GM18526 (cell line): ENCODE results near the gene GTPBP3.

Source experiments
- POLR2A ChIP-seq: IDR thresholded peaks from 3 replicates; pipeline ENCODE4 v1.6.1; 2011; ENCODE audit not compliant: insufficient read length; ENCODE audit errors: extremely low read depth

The GTPBP3 gene

GRCh38 chr19:17380426-17381138 lies 43.2 kb downstream of the GTPBP3 start:
- no peak for TF ChIP-seq POLR2A

- no peak for TF ChIP-seq POLR2A
Observed at GRCh38 chr19:17385878-17386611, 48.7 kb downstream of the GTPBP3 start.

DNA sequence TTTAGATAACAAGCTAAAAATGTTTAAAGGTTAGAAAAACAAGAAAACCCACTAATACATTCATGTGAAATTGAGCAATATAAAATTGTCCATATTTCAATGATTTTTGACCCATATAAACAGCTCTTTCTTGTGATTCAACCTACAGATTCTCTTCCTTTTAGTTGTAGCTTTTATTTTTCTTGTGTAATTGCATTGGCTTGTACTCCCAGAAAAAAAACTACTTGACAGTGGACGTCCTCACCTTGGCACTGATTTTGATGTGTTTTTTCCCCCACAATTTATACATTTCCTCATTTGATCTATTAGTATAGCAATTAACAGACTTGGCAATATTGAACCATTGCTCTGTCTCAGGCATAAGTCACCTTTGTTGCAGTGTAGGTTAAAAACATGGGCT lies 51.9 kb downstream of the GTPBP3 start:
- no peak for TF ChIP-seq POLR2A

DNA sequence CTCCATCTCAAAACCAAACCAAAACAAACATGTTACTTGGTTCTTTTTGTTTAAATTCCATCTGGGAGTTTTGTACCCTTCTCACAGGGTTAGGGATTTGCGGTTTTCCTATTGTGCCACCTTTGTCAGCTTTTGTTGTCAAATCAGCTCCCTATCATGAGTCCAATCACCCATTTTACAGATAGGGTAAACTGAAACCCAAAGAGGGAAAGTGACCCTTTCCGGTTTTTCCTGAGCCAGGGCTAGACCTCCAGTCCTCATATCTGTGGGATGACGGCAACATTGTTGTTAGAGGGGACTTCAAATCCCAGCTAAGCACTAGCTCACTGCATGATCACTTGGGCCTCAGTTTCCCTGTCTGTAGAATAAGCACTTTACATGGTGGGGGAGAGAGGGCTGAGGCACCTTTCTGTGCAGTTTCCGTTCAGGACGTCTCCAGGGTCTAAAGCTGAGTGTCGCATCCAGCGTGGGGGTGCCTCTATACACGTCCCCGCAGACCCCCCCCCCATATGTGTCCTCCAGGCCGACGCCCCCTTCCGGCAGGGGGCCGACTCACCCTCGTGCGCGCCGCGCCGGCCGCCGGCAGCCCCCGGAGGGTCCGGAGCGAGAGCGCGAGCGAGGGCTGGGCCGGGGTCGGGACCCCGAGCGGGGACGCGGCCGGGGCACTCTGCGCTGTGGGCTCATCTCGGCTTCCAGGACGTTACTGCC lies 52.8 kb downstream of the GTPBP3 start:
- TF ChIP-seq POLR2A, result no peak

DNA sequence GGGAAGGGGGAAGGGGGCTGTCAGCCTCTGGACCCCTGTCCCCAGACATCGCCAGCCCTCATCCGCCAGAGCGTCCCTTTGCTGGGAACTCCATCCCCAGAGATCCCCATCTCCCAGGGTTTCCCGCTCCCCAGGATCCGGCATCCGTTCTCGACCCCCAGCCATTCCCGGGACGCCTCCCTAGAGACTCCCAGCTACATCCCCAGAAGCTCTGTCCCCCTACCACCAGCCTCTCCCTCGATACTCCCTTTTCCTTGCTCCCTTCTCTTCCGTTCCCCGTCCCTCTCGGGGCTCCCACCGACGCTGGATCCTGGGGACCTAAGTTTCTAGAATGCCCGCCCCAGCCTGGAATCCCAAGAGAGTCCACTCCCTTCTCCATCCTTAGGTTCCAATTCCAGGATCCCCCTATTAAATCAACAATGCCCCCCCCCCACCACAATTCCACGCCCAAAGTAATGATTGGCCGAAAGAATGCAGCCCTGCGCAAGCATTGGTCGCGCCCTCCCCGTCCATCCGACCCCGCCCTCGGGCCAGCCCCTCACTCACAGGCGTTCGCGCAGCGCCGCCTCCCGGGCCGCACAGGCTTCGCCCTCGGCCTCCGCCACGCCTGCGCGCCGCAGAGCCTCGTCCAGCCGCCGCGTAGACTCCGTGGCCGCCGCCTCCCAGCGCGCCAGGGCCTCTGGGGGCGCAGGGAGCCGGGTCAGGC lies 53.5 kb downstream of the GTPBP3 start:
- TF ChIP-seq POLR2A, result peak; percentile 35

DNA sequence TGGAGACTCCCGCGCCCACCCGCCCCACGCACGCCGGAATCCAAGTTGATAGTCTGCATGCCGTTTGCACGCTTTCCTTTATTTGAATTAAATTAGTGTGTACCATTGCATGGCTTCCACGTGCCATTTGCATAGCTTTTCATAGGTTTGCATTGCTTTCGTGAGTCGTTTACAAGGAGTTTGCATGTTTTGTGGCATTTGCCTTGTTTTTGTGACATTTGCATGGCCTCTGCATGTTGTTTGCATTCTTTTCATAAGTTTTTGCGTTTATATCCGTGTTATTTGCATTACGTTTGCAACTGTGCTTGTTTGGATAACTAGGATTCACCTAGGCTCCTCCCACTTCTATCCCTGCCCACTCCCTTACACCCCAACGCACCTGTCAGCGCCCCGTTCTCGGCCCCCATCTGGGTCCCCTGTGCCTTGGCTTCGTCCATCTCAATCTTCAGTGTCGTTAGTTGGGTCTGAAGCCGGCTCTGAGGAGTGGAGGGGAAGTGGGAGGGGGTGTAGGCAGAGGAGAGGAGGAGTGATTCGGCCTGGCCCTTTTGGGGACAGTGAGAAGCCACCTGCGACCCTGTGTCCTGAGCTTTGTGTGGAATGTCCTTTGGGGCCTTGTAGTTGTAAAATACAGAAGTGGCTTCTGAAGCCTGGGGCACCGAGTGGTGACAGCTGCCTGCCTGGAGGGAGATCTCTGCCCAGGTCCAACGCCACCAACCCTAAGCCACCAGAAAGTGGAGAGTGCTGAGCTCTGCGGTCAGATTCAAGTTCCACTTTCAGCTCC lies 54.2 kb downstream of the GTPBP3 start:
- TF ChIP-seq POLR2A, result no peak
